Lower leg skin (tissue), 4 donors: ENCODE measurements around the gene GAS6. TPM values are rescaled to one million over a fixed set of nuclear protein-coding genes. Genes with fewer than 3 reads are reported as not detected.

Experiments
- DNase-seq, 2 donors: peaks; one replicate each; pipeline ENCODE4 v3.0.0-alpha.2; 2019; ENCODE audit warnings: low spot score in 2 of 2
- H3K4me3 ChIP-seq: fragments of 200-600 bp; sonication (generic); 2 replicates; pipeline ENCODE4 v1.5.1; 2017; ENCODE audit warnings: mild to moderate bottlenecking, low read depth; ENCODE audit not compliant: poor library complexity, severe bottlenecking
- CTCF ChIP-seq, 3 donors: fragments of 450-650 bp; IDR thresholded peaks; one replicate each; pipeline ENCODE4 v1.5.1; 2016; ENCODE audit warnings: antibody characterized with exemption in 3 of 3, mild to moderate bottlenecking in 3 of 3, moderate library complexity in 2 of 3
- POLR2A ChIP-seq, 2 donors: fragments of 450-650 bp; IDR thresholded peaks; one replicate each; pipeline ENCODE4 v1.6.1; 2016 to 2017; ENCODE audit warnings: antibody characterized with exemption in 2 of 2, mild to moderate bottlenecking in 1 of 2, moderate library complexity in 1 of 2
- WGBS, 2 donors: methylation state at CpG; one replicate each; pipeline ENCODE4 v1.1.5; 2018; 5-methylcytosine and 5-hydroxymethylcytosine counted together
- intact Hi-C: fragments of 100-400 bp; cut with DNase I; formaldehyde crosslinking; loops from one replicate; pipeline ENCODE4 v1.15.0; 2023; ENCODE audit warnings: low total_unique reads
- total RNA-seq, 4 donors: library from RNA; depleted of rRNA; stranded (reverse); fragments of >200 nt; gene quantifications; one replicate each; pipeline ENCODE4 v1.1.0, GENCODE V29; 2016

GAS6 gene
- total RNA-seq, 4 donors from 2014 or later = 176 to 307 (median 213) TPM

- TF ChIP-seq POLR2A (IDR thresholded peaks at IDR 0.05) = no peak
- no peak for TF ChIP-seq CTCF (IDR thresholded peaks at IDR 0.05)
- H3K4me3 ChIP-seq = no peak overlapping the region
- intact Hi-C loops = no loop called here
- no peak for DNase-seq
- 49 to 68% methylated on average over 20 to 24 of the region's 35 CpGs for WGBS, 2 donors
Measured at GRCh38 chr13:113840541-113841352, 23.1 kb downstream of the GAS6 start.

DNA sequence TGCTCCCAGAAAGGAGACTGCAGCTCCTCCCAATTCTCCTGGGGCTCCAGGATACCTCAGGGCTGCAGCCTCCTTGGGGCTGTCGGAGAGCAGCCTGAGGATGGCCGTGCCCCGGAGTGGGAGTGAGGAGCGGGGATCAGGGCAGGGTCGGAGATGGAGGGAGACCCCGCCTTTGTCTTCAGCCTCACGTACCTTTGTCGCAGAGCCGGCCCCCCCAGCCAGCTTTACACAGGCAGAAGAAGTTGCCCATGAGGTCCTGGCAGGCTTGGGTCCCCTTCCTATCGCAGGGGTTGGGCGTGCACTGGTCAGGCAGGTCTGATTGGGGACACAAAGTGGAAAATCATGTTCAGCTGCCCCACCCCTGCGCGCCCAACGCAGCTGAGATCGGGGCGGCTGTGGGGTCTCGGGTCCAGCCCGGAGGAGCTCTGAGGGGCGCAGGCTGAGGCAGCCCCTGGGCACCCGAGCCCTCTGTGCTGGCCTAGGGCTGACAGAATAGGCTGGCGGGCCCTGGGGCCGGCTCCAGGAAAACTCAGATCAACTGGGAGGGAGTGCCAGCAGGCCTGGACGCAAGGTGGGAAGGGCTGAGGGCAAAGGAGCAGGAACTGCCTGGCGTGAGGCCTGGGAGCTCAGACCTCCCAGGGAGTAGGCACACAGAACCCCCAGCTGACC lies 24.2 kb downstream of the GAS6 start:
- intact Hi-C loops = no loop called here
- WGBS, 2 donors = 58 to 80% methylated on average over 21 to 24 of the region's 24 CpGs
- DNase-seq = no peak
- no peak overlapping the region for H3K4me3 ChIP-seq
- TF ChIP-seq CTCF (IDR thresholded peaks at IDR 0.05) (no peak), POLR2A (IDR thresholded peaks at IDR 0.05) (no peak)

DNA sequence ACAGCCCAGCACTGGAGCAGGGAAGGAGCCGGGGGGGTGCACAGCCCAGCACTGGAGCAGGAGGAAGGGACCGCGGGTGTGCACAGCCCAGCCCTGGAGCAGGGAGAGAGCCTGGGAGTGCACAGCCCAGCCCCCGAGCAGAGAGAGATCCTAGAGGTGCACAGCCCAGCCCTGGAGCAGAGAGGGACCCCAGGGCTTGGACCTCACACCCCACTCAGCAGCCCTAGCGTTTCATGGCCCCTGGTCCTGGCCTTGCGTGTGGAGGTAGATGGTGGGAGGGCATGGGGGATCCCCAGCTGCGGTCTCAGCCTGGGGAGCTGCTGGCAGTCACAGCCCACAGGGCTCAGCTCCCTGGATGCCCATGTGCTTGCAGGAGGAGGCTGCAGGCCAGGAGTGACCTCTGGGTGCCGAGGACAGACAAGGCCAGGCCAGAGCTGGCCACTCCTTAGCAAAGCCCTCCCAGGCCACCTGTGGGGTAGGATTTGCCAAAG lies 25.1 kb downstream of the GAS6 start:
- no peak overlapping the region for H3K4me3 ChIP-seq
- no peak for TF ChIP-seq POLR2A (IDR thresholded peaks at IDR 0.05)
- TF ChIP-seq CTCF (IDR thresholded peaks at IDR 0.05) = no peak
- DNase-seq = no peak
- WGBS, 2 donors = 34 to 36% methylated on average over 5 to 6 of the region's 8 CpGs
- intact Hi-C loops = no loop called here

GRCh38 chr13:113837560-113838355 lies 26.1 kb downstream of the GAS6 start:
- intact Hi-C loops = no loop called here
- H3K4me3 ChIP-seq = no peak overlapping the region
- TF ChIP-seq POLR2A (IDR thresholded peaks at IDR 0.05) = no peak
- no peak for TF ChIP-seq CTCF (IDR thresholded peaks at IDR 0.05)
- WGBS, 2 donors = 11 to 16% methylated on average over 13 to 15 of the region's 16 CpGs
- peak; percentile 93 to 98 for DNase-seq

DNA sequence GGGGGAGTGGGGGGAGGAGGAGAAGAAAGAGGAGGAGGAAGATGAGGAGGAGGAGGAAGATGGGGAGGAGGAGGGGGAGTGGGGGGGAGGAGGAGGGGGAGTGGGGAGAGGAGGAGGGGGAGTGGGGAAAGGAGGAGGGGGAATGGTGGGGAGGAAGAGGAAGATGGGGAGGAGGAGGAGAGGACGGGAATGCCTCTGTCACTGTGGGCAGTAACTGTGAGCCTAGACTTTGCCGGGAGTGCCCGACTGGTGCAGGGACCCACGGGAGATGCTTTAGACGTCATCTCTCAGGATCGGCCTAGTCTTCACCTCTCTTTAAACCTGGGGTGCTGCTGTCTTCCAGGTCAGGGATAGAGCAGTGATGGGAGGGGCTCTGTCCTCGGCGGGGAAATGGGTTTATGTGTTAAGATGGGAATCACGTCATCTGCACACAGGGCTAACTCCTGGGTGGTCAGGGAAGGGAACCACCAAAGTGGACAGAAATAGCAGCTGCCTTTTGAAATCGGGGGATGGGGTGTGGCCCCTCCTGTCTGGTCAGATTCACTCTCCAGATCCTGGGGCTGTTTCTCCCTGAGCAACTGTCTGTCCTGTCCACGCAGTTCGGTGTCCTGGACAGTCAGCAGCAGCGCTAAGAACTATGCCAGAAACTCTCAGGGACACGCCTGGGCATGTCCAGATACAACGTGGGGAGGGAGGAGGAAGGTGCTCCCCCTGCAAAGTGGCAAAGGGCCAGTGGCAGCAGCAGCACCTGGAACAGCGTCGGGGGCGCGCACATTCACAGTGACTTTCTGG lies 26.9 kb downstream of the GAS6 start:
- H3K4me3 ChIP-seq = no peak overlapping the region
- WGBS, 2 donors = 12 to 24% methylated on average over 19 of the region's 19 CpGs
- DNase-seq = peak in 1 of 2 donors; percentile 69
- intact Hi-C loops = no loop called here
- no peak for TF ChIP-seq POLR2A (IDR thresholded peaks at IDR 0.05)
- no peak for TF ChIP-seq CTCF (IDR thresholded peaks at IDR 0.05)
